Ecto neural progenitor cell (in vitro differentiated cells): ENCODE results near the gene BRD2.

ENCODE experiments used
- DNase-seq: peaks from one replicate; pipeline ENCODE4 v3.0.0-alpha.2; 2018; ENCODE audit warnings: low spot score

The BRD2 gene

GRCh38 chr6:32949113-32949512, 19.3 kb upstream of the BRD2 start:
- no peak for DNase-seq

GRCh38 chr6:32950010-32950409, 18.4 kb upstream of the BRD2 start:
- no peak for DNase-seq

GRCh38 chr6:32950449-32950848, 17.9 kb upstream of the BRD2 start:
- DNase-seq = no peak

- DNase-seq = peak; percentile 78
Observed at GRCh38 chr6:32952817-32953739, 15.3 kb upstream of the BRD2 start, which contains the start of gene HLA-DMA. Gene HLA-DMA, minus strand, starts transcription at chr6:32953097. Its CDS starts 61 bp downstream, at chr6:32953036.

GRCh38 chr6:32953775-32954174, 14.6 kb upstream of the BRD2 start:
- DNase-seq = no peak

- no peak for DNase-seq
Observed at GRCh38 chr6:32954267-32954666, 14.1 kb upstream of the BRD2 start.

GRCh38 chr6:32954986-32955802, 13.2 kb upstream of the BRD2 start:
- no peak for DNase-seq

GRCh38 chr6:32956176-32956575, 12.2 kb upstream of the BRD2 start:
- DNase-seq = no peak

GRCh38 chr6:32960563-32960962, 7.8 kb upstream of the BRD2 start:
- DNase-seq = no peak

GRCh38 chr6:32962213-32962826, 6.1 kb upstream of the BRD2 start:
- DNase-seq = no peak

- no peak for DNase-seq
Observed at GRCh38 chr6:32963866-32964265, 4.5 kb upstream of the BRD2 start.

- DNase-seq = no peak
Observed at GRCh38 chr6:32964776-32965175, 3.6 kb upstream of the BRD2 start.

GRCh38 chr6:32967151-32968091, 973 bp upstream of the BRD2 start:
- no peak for DNase-seq

GRCh38 chr6:32968867-32969684, 682 bp downstream of the BRD2 start:
- DNase-seq = peak; percentile 86

GRCh38 chr6:32969685-32970412, 1.5 kb downstream of the BRD2 start:
- peak; percentile 87 for DNase-seq

GRCh38 chr6:32970413-32971241, 2.2 kb downstream of the BRD2 start:
- peak; percentile 86 for DNase-seq

- DNase-seq = no peak
Observed at GRCh38 chr6:32971242-32971580, 2.8 kb downstream of the BRD2 start.

GRCh38 chr6:32971581-32972352, 3.4 kb downstream of the BRD2 start:
- peak; percentile 99 for DNase-seq
